Measurements from ENCODE around the gene MUSTN1.

The MUSTN1 gene

GRCh38 chr3:52838561-52839267 lies 3.9 kb upstream of the MUSTN1 start:
- no peak overlapping the region for H3K4me3 ChIP-seq
- no peak overlapping the region for H3K27ac ChIP-seq

- no peak overlapping the region for H3K27ac ChIP-seq
- no peak overlapping the region for H3K4me3 ChIP-seq
Observed at GRCh38 chr3:52836986-52837385, 2.2 kb upstream of the MUSTN1 start.

- Histone ChIP-seq H3K27ac (peak overlapping the region in 1 of 21 experiments; percentile 14), H3K4me3 (no peak overlapping the region)
Observed at GRCh38 chr3:52836471-52836845, 1.6 kb upstream of the MUSTN1 start.

- no peak overlapping the region for H3K4me3 ChIP-seq
- peak overlapping the region in 1 of 21 experiments; percentile 14 for H3K27ac ChIP-seq
Observed at GRCh38 chr3:52835766-52836470, 1.1 kb upstream of the MUSTN1 start.

- no peak overlapping the region for H3K4me3 ChIP-seq
- H3K27ac ChIP-seq = no peak overlapping the region
Observed at GRCh38 chr3:52833202-52833601, 1.6 kb downstream of the MUSTN1 start.

GRCh38 chr3:52831500-52832301 lies 3.1 kb downstream of the MUSTN1 start:
- H3K4me3 ChIP-seq = no peak overlapping the region
- peak overlapping the region in 6 of 21 experiments; percentile 0 to 61 (median 20) for H3K27ac ChIP-seq

- peak within 1 kb of the TSS in 5 of 21 experiments; percentile 0 to 60 (median 10) for H3K27ac ChIP-seq
- H3K4me3 ChIP-seq = no peak within 1 kb of the TSS
Observed at GRCh38 chr3:52830535-52831258, 4.1 kb downstream of the MUSTN1 start, which contains the start of gene ITIH4. Gene ITIH4 (minus strand): TSS chr3:52830672. CDS start chr3:52830642, 30 bp downstream.

- Histone ChIP-seq H3K27ac (no peak overlapping the region), H3K4me3 (no peak overlapping the region)
Observed at GRCh38 chr3:52829906-52830463, 4.8 kb downstream of the MUSTN1 start.

GRCh38 chr3:52829482-52829881 lies 5.3 kb downstream of the MUSTN1 start:
- Histone ChIP-seq H3K4me3 (no peak overlapping the region), H3K27ac (no peak overlapping the region)

GRCh38 chr3:52827866-52828376 lies 6.9 kb downstream of the MUSTN1 start:
- H3K4me3 ChIP-seq = no peak overlapping the region
- no peak overlapping the region for H3K27ac ChIP-seq

- H3K27ac ChIP-seq = no peak overlapping the region
- H3K4me3 ChIP-seq = no peak overlapping the region
Observed at GRCh38 chr3:52827441-52827840, 7.4 kb downstream of the MUSTN1 start.

GRCh38 chr3:52824037-52824436 lies 10.8 kb downstream of the MUSTN1 start:
- Histone ChIP-seq H3K4me3 (no peak overlapping the region), H3K27ac (no peak overlapping the region)

- H3K27ac ChIP-seq = no peak overlapping the region
- no peak overlapping the region for H3K4me3 ChIP-seq
Observed at GRCh38 chr3:52822363-52822762, 12.5 kb downstream of the MUSTN1 start.

GRCh38 chr3:52820736-52821135 lies 14.1 kb downstream of the MUSTN1 start:
- no peak overlapping the region for H3K27ac ChIP-seq
- no peak overlapping the region for H3K4me3 ChIP-seq

GRCh38 chr3:52819936-52820335 lies 14.9 kb downstream of the MUSTN1 start:
- no peak overlapping the region for H3K4me3 ChIP-seq
- no peak overlapping the region for H3K27ac ChIP-seq

GRCh38 chr3:52817860-52818259 lies 17.0 kb downstream of the MUSTN1 start:
- H3K27ac ChIP-seq = no peak overlapping the region
- no peak overlapping the region for H3K4me3 ChIP-seq

GRCh38 chr3:52817221-52817620 lies 17.6 kb downstream of the MUSTN1 start:
- Histone ChIP-seq H3K4me3 (no peak overlapping the region), H3K27ac (no peak overlapping the region)

GRCh38 chr3:52816654-52817053 lies 18.2 kb downstream of the MUSTN1 start:
- Histone ChIP-seq H3K27ac (no peak overlapping the region), H3K4me3 (no peak overlapping the region)

- H3K27ac ChIP-seq = no peak overlapping the region
- no peak overlapping the region for H3K4me3 ChIP-seq
Observed at GRCh38 chr3:52816199-52816598, 18.6 kb downstream of the MUSTN1 start.
